HG03354 (cell line): ENCODE results near the gene KCNT1.

ENCODE experiments used
- ATAC-seq: cut with Tn5 transposase; IDR thresholded peaks from one replicate; pipeline ENCODE4 v1.9.1; 2021; ENCODE audit warnings: mild to moderate bottlenecking; ENCODE audit not compliant: unreplicated experiment, poor library complexity, severe bottlenecking

Gene KCNT1

DNA sequence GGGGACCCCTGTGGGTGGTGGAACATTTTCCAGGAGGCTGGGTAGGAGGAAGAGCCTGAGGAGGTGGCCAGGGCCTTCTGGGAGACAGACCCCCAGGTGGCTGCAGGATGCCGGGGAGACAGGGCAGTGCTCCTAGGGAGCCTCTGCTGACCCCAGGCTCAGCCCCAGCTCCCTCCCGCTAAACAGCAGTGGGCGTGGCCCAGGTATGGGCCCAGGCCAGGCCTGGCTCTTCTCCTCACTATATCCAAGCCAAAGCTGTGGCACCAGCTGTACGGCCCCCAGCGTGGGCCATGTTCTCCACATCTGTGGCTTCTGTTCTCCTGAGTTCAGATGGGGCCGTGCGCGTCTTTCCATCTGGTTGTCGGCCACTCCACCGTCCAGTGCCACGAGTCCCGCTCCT, 58.5 kb downstream of the KCNT1 start:
- no peak for ATAC-seq

DNA sequence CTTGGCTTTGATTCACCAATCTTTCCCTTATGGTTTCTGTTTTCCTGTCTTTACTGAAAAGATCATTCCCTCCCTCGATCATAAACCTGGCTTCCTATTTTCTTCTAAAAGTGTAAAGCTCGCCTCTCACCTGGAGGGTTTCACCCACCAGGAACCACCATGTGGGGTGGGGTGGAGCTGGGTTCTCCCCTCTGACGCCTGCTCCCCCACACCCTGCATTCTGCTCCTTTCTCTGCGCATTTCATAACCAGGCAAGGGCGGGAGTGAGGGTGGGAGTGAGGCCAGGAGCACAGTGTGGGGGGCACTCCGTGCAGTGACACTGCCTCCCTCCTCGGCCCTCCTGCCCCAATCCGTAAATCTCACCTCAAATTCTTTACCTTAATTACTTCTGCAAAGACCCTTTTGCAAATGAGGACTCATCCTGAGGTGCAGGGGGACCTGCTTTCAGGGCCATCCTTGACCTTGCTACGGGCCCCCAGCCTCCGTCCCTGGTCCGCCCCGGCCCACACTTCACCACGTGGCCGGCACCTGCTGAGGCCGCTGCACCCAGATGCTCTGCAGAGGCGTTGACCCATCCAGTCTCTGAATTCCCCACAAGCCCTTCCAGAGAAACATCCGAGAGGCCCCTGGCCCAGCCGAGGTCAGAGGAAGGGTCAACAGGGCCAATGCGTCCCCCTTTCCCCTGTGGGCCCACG, 59.3 kb downstream of the KCNT1 start:
- no peak for ATAC-seq

DNA sequence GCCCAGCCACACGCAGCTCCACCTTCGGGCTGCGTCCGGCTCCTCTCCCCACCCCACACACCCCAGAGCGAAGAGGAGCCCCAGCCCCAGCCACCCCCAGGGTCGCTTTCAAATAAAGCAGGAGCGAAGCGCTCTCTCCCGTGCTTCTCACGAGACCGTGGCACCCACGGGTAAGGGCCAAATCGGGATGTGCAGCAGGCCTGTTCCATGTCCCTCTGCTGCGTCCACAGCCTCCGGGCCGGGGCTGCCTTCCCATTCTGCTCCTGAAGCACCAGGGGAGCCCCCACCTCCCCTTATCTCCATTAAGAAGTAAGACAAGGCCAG, 59.8 kb downstream of the KCNT1 start:
- no peak for ATAC-seq

DNA sequence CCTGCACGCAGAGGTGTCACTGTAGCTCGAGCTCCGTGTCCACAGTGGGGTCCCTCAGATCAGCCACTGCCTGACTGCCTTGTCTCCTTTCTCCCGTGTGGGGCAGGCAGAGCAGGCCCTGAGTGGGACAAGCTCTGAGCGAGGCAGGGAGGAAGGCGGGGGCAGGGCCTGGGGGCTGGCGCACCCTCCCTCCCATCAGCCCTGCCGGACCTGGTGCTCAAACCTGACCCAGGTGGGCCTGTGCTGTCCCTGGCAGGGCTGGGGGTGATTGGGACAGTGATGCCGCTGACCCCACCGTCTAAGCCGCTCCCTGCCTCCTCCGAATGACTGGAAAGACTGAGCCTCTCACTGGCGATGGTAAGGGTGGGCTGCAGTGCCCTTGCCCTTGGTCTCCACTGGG, 60.9 kb downstream of the KCNT1 start:
- no peak for ATAC-seq

DNA sequence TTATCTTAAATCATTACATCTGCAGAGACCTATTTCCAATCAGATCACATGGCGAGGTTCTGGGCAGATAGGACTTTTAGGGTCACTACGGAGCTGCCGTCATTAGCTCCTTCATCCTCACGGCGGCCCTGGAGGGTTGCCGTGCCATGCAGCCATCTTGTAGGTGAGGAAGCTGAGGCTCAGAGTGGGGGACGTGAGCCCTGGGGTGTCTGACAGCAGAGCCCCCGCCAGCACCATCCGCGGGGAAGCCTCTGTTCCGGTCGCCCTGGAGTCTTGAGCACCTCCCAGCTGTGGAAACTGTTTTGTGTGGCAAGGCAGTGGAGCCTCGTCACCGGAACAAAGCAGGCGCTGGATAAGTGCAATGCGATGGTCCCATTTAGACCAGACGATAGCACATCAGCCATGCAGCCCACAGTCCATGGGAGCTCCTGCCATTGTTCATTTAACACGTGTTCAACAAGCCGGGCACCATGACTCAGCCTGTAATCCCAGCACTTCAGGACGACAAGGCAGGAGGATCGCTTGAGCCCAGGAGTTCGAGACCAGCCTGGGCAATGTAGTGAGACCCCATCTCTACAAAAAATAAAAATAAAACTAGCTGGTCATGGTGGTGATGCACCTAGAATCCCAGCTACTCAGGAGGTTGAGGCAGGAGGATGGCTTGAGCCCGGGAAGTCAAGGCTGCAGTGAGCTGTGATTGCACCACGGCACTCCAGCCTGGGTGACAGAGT, 61.9 kb downstream of the KCNT1 start:
- no peak for ATAC-seq

DNA sequence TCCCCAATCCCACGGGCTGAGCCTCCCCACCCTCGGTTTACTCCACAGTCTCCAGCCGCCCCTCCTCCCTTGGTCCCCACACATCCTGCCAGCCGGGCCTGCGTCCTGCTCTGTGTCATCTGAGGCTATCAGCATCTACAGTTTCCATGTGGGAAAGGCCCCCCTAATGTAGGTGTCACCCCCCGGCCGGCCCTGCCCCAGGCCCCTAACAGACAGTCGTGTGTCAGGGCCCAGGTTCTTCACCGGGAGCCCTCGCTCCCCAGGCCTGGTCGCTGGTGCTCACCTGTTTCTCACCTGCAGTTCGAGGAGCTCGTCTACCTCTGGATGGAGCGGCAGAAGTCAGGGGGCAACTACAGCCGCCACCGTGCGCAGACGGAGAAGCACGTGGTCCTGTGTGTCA, 62.7 kb downstream of the KCNT1 start:
- no peak for ATAC-seq

DNA sequence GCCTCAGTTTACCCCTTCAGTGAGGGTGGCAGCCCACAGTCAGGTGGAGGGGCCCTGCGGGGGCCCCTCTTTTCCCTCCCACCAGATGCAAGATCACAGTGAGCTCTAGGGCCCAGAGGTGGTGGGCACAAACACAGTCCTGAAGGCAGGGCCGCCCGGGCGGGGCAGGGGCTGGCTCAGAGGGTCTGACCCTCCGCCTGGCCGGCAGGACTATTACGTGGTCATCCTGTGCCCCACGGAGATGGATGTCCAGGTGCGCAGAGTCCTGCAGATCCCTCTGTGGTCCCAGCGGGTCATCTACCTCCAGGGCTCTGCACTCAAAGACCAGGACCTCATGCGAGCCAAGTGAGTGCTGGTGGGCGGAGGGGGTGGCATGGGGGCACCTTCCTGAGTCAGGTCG, 63.4 kb downstream of the KCNT1 start:
- no peak for ATAC-seq

DNA sequence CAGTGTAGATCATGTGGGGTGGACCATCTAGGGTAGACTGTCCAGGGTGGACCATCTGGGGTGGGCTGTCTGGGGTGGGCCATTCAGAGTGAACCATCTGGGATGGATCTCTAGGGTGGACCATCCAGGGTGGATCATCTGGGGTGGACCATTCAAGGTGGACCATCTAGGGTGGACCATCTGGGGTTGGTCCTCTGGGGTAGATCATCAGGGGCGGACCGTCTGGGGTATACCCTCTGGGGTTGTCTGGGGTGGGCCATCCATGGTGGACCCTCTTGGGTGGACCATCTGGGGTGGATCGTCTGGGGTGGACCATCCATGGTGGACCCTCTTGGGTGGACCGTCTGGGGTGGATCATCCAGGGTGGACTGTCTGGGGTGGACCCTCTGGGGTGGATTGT, 64.3 kb downstream of the KCNT1 start:
- ATAC-seq, result no peak

DNA sequence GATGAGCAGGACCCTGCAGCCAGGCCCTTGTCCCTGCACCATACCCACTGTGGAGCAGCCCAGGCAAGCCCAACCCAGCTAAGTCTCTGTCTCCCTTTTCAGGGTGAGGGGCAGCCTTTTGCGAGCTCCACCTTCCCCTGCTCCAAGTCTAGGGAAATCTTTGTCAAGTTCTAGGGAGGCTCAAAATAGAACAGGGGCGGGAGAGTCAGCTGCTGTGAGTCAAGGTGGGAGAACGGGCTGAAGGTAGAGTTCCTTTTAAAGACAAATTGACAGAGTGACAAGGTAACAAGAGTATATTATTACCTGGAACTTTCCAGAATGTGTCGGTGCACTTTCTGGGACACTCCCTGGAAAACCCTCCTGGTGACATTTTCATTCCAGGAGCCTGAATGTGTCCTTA, 64.7 kb downstream of the KCNT1 start:
- ATAC-seq, result no peak

DNA sequence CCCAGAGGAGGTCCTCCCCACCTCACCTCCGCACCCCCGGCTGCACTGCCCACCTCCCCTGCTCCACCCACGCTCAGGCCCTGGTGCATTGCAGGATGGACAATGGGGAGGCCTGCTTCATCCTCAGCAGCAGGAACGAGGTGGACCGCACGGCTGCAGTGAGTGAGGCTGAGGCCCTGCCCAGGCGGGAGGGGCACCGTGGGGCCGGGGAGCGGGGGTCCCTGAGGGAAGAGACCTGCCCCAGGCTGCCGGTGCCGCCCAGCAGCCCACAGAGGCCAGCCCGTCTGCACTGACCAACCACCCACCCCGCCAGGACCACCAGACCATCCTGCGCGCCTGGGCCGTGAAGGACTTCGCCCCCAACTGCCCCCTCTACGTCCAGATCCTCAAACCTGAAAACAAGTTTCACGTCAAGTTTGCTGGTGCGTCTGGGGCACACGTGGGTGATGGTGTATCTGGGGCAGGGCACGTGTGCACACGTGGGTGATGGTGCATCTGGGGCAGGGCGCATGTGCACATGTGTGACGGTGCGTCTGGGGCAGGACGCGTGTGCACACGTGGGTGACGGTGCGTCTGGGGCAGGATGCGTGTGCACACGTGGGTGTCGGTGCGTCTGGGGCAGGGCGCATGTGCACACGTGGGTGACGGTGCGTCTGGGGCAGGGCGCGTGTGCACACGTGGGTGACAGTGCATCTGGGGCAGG, 66.7 kb downstream of the KCNT1 start:
- ATAC-seq, result no peak

DNA sequence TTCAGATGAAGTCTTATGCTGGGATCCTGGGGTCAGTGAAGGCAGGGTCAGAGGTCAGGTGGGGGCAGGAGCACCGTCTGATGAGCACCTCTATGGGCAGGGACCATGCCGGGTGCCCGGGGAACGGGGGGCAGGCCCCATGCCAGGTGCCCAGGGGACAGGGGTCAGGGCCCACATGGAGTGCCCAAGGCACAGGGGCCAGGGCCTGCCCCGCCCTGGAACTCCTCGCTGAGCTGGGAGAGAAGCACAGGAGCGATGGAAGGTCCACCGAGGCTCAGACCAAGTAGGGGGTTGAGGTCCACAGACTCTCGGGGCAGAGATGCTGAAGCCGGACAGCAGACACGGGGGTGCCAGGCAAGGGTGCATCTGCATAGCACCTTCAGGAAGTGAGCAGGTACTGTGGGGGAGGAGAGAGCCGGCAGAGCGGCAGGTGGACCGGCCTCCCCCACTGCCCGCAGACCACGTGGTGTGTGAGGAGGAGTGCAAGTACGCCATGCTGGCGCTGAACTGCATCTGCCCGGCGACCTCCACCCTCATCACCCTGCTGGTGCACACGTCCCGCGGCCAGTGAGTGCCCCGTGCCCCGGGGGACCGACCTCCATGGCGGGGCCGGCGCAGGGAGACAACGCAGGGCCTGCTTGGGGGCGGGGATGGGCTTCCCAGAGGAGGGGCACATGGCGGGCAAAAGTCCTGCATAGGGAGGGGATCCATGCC, 67.7 kb downstream of the KCNT1 start:
- ATAC-seq, result no peak

DNA sequence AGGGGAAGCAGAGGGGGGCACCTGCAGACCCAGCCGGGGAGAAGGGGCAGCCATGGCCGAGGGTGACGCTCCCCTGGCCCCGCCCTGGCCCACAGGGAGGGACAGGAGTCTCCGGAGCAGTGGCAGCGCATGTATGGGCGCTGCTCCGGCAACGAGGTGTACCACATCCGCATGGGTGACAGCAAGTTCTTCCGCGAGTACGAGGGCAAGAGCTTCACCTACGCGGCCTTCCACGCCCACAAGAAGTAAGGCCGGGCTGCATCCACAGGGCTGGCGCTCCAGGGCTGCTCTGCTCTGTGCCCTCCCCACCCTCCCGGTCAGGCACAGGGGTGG, 68.2 kb downstream of the KCNT1 start:
- ATAC-seq, result no peak

DNA sequence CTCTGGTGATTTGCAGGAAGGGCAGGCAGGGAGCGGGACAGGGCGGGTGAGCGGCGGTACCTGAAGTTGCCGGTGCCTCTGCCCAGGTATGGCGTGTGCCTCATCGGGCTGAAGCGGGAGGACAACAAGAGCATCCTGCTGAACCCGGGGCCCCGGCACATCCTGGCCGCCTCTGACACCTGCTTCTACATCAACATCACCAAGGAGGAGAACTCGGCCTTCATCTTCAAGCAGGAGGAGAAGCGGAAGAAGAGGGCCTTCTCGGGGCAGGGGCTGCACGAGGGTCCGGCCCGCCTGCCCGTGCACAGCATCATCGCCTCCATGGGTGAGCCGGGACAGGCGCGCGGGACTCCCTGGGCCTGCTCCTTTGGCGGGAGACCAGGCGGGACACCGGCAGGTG, 68.8 kb downstream of the KCNT1 start:
- ATAC-seq, result no peak

DNA sequence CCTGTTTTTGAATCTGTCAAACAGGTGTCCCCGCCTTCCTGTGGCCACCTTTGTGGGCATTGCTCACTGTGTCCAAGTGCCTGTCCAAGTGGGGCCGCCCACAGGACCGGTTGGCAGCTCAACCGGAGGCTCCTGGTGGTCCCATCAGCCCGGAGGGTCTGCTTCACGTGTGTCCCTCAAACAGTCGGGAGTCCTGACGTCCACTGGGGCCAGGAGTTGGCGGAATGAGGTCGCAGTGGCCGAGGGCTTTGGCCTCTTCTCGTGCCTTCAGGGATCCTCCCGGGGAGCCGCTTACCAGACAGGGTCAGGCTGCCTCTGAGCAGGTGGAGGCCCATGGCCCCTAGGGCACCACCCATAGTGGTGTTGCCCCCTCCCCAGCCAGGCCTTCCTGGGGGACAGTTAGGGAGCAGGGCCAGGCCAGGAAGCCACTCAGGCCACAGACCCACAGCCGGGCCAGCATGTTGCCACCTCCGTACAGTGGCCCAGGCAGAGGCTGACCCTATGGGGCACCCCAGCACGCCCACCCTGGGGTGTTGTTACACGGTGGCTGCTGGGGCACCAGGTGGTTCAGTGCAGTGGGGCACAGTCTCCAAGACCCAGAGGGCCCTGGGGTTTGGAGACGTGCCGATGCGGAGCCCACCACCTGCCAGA, 69.5 kb downstream of the KCNT1 start:
- no peak for ATAC-seq

DNA sequence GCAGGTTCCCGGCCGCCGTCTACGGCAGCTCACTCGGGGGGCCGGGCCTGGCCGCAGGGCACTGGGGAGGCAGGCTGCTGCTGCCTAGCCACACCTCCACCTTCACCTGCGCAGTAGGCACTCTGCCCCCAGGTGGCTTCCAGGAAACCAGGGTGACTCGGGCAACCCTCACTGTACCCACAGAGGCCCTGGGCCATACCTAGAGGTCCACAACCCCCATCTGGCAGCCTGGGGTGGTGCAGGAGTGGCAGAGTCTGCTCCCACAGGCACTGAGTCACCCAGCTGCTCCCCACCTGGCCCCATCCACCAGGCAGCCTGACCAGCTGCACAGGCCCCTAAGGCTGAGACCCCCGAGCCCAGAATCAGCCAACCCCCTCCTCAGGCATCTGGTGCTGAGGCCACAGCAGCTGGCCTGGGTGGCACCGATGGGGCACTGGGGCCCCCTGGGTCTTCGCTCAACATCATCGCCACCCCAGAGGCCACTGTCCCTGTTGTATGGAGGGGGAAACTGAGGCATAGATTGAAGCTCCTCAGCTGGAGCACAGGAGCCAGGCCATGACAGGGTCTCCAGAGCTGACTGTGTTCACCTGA, 70.2 kb downstream of the KCNT1 start:
- no peak for ATAC-seq

DNA sequence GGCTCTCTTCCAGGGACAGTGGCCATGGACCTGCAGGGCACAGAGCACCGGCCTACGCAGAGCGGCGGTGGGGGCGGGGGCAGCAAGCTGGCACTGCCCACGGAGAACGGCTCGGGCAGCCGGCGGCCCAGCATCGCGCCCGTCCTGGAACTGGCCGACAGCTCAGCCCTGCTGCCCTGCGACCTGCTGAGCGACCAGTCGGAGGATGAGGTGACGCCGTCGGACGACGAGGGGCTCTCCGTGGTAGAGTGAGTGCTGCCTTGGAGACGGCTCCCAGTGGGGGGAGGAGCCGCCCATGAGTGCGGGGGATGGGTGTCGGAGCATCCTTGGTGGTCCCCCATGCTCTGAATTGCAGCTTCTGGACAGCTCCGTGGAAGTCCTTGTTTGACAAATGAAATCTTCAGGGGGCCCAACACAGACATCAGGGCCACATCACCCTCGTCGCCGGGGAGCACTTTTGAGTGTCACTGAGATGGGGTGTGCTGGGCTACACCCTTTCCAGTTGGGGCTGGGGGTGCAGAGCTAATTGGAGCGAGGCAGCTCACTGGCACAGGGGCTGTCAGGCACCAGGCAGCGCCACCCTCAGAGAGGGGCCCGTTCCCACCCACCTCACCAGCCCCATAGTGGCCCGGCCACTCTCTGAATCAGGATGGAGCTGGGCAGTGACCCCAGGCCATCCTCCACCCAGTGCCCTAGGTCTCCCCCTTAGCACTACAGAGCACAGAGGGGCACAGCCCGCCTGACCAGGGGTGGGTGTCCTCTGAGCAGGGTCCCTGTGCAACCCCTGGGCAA, 70.9 kb downstream of the KCNT1 start:
- ATAC-seq, result no peak

DNA sequence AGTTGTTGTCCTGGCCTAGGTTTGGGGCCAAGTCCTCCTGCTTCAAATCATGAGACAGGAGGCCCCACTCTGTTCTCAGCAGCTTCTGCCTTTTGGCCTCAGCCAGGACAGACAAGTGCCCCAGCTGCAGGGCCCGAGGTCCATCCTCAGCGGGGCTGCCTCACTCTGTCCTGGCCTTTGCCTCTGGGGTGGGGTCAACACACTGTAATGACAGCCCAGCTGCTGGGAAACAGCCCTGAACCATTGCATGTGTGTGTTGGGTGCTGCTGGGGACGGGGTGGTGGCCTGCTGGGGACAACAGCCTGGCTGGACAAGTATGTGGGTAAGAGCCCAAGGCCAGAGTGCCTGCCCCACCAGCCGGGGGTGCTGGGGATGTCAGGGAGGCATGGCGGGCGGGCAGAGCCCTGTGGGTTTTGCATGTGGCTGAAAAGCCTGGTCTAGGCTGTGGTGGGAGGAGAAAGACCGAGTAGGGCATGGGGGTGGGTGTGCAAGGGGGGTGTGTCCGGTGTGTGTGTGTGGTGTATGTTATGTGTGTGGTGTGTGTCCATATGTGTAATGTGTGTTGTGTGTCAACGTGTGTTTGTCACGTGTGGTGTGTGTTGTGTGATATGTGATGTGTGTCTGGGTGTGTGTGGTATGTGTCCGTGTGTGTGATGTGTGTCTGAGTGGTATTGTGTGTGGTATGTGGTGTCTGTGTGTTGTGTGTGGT, 71.7 kb downstream of the KCNT1 start:
- ATAC-seq, result no peak

DNA sequence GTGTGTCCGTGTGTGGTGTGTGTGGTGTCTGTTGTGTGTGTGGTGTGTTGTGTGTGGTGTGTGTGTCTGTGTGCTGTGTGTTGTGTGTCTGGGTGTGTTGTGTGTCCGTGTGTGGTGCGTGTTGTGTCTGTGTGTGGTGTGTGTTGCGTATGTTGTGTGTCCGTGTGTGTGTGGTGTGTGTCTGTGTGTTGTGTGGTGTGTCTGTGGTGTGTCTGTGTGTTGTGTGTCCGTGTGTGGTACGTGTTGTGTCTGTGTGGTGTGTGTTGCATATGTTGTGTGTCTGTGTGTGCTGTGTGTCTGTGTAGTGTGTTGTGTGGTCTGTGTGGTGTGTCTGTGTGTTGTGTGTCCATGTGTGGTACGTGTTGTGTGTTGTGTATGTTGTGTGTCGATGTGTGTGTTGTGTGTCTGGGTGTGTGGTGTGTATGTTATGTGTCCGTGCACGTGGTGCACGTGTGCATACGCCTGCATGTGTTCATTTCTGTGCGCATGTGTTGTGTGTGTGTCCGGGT, 72.3 kb downstream of the KCNT1 start:
- no peak for ATAC-seq
